Transverse colon (tissue), 4 donors: ENCODE data around the gene OCRL.

Source experiments
- CTCF ChIP-seq, 5 experiments: fragments of 200-600 bp in 3 of 5; fragments of 450-650 bp in 2 of 5; sonication (generic) in 3 of 5; IDR thresholded peaks; 1 replicate in 2 of 5; 2 replicates in 3 of 5; pipeline ENCODE4 v1.5.1; 2016 to 2017; ENCODE audit warnings: antibody characterized with exemption in 5 of 5, inconsistent platforms in 3 of 5, mild to moderate bottlenecking in 2 of 5, moderate library complexity in 1 of 5
- EP300 ChIP-seq: sonication (generic); formaldehyde crosslinking; IDR thresholded peaks from one replicate; pipeline ENCODE4 v1.6.1; 2017; ENCODE audit warnings: antibody characterized with exemption, low read depth
- POLR2A ChIP-seq: fragments of 450-650 bp; IDR thresholded peaks from one replicate; pipeline ENCODE4 v1.6.1; 2016; ENCODE audit warnings: antibody characterized with exemption, mild to moderate bottlenecking, moderate library complexity
- POLR2AphosphoS5 ChIP-seq, 3 donors: sonication (generic); formaldehyde crosslinking; IDR thresholded peaks; one replicate each; pipeline ENCODE4 v1.6.1; 2016; ENCODE audit warnings: antibody characterized with exemption in 3 of 3

- TF ChIP-seq CTCF (IDR thresholded peaks at IDR 0.05), result no peak
- no peak for TF ChIP-seq POLR2A
- no peak for TF ChIP-seq POLR2AphosphoS5 (IDR thresholded peaks at IDR 0.05)
- no peak for TF ChIP-seq EP300
These were observed 13.7 kb downstream of the OCRL start for GRCh38 chrX:129553619-129554288.
